Raji (cell line): ENCODE data around the gene DDX6.

Source experiments
- POLR2A ChIP-seq: IDR thresholded peaks from 2 replicates; pipeline ENCODE4 v1.6.1; 2011; ENCODE audit warnings: low read depth, low read length, control low read depth; ENCODE audit not compliant: insufficient read depth

Gene DDX6

GRCh38 chr11:118705111-118705741, 85.7 kb downstream of the DDX6 start:
- no peak for TF ChIP-seq POLR2A

DNA sequence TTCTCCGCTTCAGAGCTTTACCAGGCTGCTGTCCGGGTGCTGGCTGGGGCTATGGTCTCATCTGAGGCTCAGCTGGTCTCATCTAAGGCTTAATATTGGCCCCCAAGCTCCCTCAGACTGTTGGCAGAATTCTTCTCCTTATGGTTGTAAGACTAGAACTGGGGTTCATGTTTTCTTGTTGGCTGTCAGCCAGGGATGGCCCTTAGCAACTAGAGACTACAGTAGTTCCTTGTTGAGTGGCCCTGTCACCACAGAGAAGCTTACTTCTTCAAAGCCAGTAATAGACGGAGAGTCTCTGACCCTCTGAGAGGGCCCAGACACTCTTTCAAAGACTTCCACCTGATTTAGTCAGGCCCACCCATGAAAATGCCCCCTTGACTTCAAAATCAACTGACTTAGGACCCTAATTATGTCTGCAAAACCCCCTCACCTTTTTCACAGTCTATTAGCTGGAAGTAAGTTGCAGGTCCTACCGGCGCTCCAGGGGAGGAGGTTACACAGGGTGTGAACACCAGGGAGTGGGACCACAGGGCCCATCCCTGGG, 87.3 kb downstream of the DDX6 start:
- no peak for TF ChIP-seq POLR2A

- TF ChIP-seq POLR2A = no peak
These were observed 91.3 kb downstream of the DDX6 start for GRCh38 chr11:118699506-118700220.
